Measurements from ENCODE around the gene COLEC12. TPM values are rescaled to one million over a fixed set of nuclear protein-coding genes. Genes with fewer than 3 reads are reported as not detected.
"Not testable (repeated sequence)": the region's sequence is repeated elsewhere in the genome, so short reads cannot be mapped to it uniquely, and the experiment has no call there.

The COLEC12 gene
- total RNA-seq, 3 donors from 2014 or later (not counting 1 experiment from before 2014, with no cell fraction given), result not detected

DNA sequence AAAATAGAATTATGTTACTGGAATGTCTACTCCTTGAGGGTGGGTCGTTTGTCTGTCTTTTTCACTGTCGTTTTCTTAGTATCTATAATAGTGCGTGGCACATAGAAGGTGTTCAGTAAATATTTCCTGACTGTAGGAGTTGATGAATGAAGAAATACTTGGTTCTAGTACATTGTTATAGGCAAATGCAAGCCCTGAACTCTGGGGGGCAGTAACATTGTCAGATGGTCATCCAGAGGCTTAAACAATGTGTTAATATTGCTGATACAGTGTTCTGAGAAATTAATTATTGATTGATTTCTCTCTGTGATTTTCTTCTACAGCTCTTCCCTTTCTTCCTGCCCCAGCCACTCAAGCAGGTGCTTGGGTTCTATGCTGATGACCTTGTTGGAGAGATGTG is 208.2 kb downstream of the COLEC12 start:
- no peak overlapping the region for H3K27ac ChIP-seq (ENCODE audit: low read length)
- DNase-seq, result no peak
- intact Hi-C loops (cut with micrococcal nuclease), result loop anchor here (1.0 kb wide), 1 partner anchor 12 kb away; no protein-coding TSS in a partner anchor
- 74% methylated on average over 3 of the region's 3 CpGs for WGBS (ENCODE audit: insufficient coverage)
- H3K4me1 ChIP-seq (ENCODE audit: control insufficient read depth, insufficient read depth, low read length), result no peaks in the 10 kb centered on the region
- H3K4me3 Mint-ChIP-seq, result no peak overlapping the region
- H3K4me3 ChIP-seq (ENCODE audit: low read length), result no peak overlapping the region
- H3K9me3 Mint-ChIP-seq, result no peaks in the 10 kb centered on the region
- no peaks in the 10 kb centered on the region for H3K36me3 ChIP-seq (ENCODE audit: control insufficient read depth, insufficient read depth, low read length)
- H3K27ac Mint-ChIP-seq, result no peak overlapping the region
- TF ChIP-seq, protein P1, sequence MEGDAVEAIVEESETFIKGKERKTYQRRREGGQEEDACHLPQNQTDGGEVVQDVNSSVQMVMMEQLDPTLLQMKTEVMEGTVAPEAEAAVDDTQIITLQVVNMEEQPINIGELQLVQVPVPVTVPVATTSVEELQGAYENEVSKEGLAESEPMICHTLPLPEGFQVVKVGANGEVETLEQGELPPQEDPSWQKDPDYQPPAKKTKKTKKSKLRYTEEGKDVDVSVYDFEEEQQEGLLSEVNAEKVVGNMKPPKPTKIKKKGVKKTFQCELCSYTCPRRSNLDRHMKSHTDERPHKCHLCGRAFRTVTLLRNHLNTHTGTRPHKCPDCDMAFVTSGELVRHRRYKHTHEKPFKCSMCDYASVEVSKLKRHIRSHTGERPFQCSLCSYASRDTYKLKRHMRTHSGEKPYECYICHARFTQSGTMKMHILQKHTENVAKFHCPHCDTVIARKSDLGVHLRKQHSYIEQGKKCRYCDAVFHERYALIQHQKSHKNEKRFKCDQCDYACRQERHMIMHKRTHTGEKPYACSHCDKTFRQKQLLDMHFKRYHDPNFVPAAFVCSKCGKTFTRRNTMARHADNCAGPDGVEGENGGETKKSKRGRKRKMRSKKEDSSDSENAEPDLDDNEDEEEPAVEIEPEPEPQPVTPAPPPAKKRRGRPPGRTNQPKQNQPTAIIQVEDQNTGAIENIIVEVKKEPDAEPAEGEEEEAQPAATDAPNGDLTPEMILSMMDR (IDR thresholded peaks at IDR 0.05), result no peak
- H3K36me3 Mint-ChIP-seq, result no peaks in the 10 kb centered on the region
- H3K27me3 Mint-ChIP-seq (ENCODE audit: low read depth in 2 of 2), result peaks cover 13 to 16% of the 10 kb centered on the region in 2 donors
- no peak for ATAC-seq
- no peaks in the 10 kb centered on the region for H3K9me3 ChIP-seq (ENCODE audit: control insufficient read depth, insufficient read depth, low read length)
- H3K27me3 ChIP-seq (ENCODE audit: control insufficient read depth, insufficient read depth, low read length), result no peaks in the 10 kb centered on the region
- no peaks in the 10 kb centered on the region for H3K4me1 Mint-ChIP-seq

DNA sequence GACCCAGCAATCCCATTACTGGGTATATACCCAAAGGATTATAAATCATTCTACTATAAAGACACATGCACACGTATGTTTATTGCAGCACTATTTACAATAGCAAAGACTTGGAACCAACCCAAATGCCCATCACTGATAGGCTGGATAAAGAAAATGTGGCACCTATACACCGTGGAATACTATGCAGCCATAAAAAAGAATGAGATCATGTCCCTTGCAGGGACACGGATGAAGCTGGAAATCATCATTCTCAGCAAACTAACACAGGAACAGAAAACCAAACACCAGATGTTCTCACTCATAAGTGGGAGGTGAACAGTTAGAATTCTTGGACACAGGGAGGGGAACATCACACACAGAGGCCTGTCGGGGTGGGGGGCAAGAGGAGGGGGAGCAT is 210.5 kb downstream of the COLEC12 start:
- H3K4me1 Mint-ChIP-seq; H3K4me3 ChIP-seq (ENCODE audit: low read length); H3K27me3 ChIP-seq (ENCODE audit: control insufficient read depth, insufficient read depth, low read length); H3K27ac ChIP-seq (ENCODE audit: low read length); ATAC-seq; H3K27ac Mint-ChIP-seq; H3K36me3 Mint-ChIP-seq; intact Hi-C loops (cut with micrococcal nuclease); H3K4me3 Mint-ChIP-seq; H3K36me3 ChIP-seq (ENCODE audit: control insufficient read depth, insufficient read depth, low read length); DNase-seq; H3K4me1 ChIP-seq (ENCODE audit: control insufficient read depth, insufficient read depth, low read length); H3K9me3 ChIP-seq (ENCODE audit: control insufficient read depth, insufficient read depth, low read length); H3K9me3 Mint-ChIP-seq: not testable (repeated sequence)
- H3K27me3 Mint-ChIP-seq (ENCODE audit: low read depth in 2 of 2), result peaks cover 13 to 26% of the 10 kb centered on the region in 2 donors
- WGBS (ENCODE audit: insufficient coverage), result 92% methylated on average over 2 of the region's 4 CpGs

DNA sequence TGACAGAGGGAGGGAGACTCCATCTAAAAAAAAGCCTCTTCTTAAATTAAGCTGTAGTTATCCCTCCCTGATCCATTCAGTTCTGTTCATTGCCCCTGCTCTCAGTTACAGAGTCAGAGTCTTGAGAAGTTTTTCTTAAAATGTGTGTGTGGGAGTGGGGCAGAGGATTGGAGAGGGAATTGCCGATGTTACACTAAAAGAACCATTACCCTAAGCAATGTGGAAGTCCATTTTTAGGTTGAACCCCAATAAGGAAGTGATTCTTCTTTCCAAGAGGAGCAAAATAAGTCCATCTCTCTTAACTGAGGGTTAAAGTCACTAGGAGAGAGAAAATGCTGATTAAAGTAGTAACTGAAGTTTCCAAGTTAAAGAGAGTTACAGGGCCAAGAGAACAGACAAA is 211.5 kb downstream of the COLEC12 start:
- Mint-ChIP-seq H3K4me1 (no peaks in the 10 kb centered on the region), H3K27me3 (ENCODE audit: low read depth in 2 of 2) (peaks cover 13 to 26% of the 10 kb centered on the region in 2 donors), H3K4me3 (no peak overlapping the region), H3K36me3 (no peaks in the 10 kb centered on the region), H3K9me3 (no peaks in the 10 kb centered on the region), H3K27ac (no peak overlapping the region)
- no CpG with 5 or more reads among the region's 1 CpG for whole genome bisulfite sequencing (ENCODE audit: insufficient coverage)
- intact Hi-C loops (cut with micrococcal nuclease), result no loop called here
- ATAC-seq (no peak), DNase-seq (no peak)
- Histone ChIP-seq H3K36me3 (ENCODE audit: control insufficient read depth, insufficient read depth, low read length) (no peaks in the 10 kb centered on the region), H3K27ac (ENCODE audit: low read length) (no peak overlapping the region), H3K9me3 (ENCODE audit: control insufficient read depth, insufficient read depth, low read length) (no peaks in the 10 kb centered on the region), H3K4me1 (ENCODE audit: control insufficient read depth, insufficient read depth, low read length) (no peaks in the 10 kb centered on the region), H3K27me3 (ENCODE audit: control insufficient read depth, insufficient read depth, low read length) (no peaks in the 10 kb centered on the region), H3K4me3 (ENCODE audit: low read length) (no peak overlapping the region)
- TF ChIP-seq, protein P1 (IDR thresholded peaks at IDR 0.05), result no peak

DNA sequence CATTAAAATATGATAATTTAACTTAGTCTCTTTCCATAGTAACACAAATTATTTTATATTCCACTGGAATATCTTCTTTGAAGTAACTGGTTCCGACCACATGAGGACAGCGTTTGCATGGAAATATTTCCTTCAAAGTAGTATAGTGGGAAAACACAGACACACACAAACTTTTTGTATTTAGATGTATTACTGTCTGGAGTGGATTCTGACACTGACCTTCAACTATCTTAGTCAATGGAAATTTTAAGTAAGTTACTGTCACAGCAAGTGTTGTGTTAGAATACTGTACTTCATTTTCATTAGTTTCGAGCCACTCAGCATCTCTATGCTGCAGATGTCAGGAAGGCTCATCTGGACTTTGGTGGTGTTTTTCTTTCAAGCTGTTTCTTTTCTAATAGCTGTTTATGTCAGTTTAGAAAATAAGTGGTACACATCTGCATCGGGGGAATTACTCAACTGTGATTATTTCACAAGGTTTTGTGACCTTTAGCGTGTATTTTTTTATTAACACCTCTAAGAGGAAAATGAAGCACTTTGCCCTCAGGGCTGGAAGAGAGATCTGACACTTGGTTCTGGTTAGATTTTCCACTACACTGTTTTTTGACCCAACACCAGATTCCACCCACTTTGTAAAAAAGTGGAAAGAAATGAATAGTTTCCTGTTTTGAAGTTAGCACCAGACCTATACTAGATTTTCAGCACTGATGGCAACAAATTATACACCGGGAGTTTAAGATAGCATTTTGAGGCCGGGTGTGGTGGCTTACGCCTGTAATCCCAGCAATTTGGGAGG is 213.8 kb downstream of the COLEC12 start:
- no peaks in the 10 kb centered on the region for H3K36me3 Mint-ChIP-seq
- H3K4me3 Mint-ChIP-seq, result no peak overlapping the region
- WGBS (ENCODE audit: insufficient coverage), result 80% methylated on average over 6 of the region's 8 CpGs
- ATAC-seq (no peak), DNase-seq (no peak)
- peaks cover 14 to 26% of the 10 kb centered on the region in 2 donors for H3K27me3 Mint-ChIP-seq (ENCODE audit: low read depth in 2 of 2)
- no peak overlapping the region for H3K27ac Mint-ChIP-seq
- Histone ChIP-seq H3K4me3 (ENCODE audit: low read length) (no peak overlapping the region), H3K27ac (ENCODE audit: low read length) (no peak overlapping the region), H3K9me3 (ENCODE audit: control insufficient read depth, insufficient read depth, low read length) (no peaks in the 10 kb centered on the region), H3K4me1 (ENCODE audit: control insufficient read depth, insufficient read depth, low read length) (no peaks in the 10 kb centered on the region), H3K27me3 (ENCODE audit: control insufficient read depth, insufficient read depth, low read length) (no peaks in the 10 kb centered on the region), H3K36me3 (ENCODE audit: control insufficient read depth, insufficient read depth, low read length) (no peaks in the 10 kb centered on the region)
- TF ChIP-seq, protein P1 (IDR thresholded peaks at IDR 0.05), result no peak
- H3K4me1 Mint-ChIP-seq, result no peaks in the 10 kb centered on the region
- intact Hi-C loops (cut with micrococcal nuclease), result no loop called here
- no peaks in the 10 kb centered on the region for H3K9me3 Mint-ChIP-seq
